Cardiac fibroblast (primary cell): ENCODE data around the gene ARHGAP42.
A peak's percentile ranks its signal among the peaks of the same experiment; 100 is the strongest.

Experiments used
- DNase-seq, 2 donors: peaks; one replicate each; pipeline versions ENCODE4 v3.0.0 to v3.0.0-alpha.2; 2010; ENCODE audit warnings: low read depth in 2 of 2
- H3K4me3 ChIP-seq, 2 donors: replicated peaks in 1 of 2; 1 replicate in 1 of 2; 2 replicates in 1 of 2; pipeline ENCODE4 v1.5.1; 2011; ENCODE audit warnings: low read depth in 2 of 2, low read length in 2 of 2, mild to moderate bottlenecking in 2 of 2, moderate library complexity in 1 of 2
- CTCF ChIP-seq: IDR thresholded peaks from one replicate; pipeline ENCODE4 v1.5.1; 2011; ENCODE audit warnings: low read depth, mild to moderate bottlenecking, low read length, inconsistent platforms

ARHGAP42 gene

GRCh38 chr11:100849009-100849900 lies 162.2 kb downstream of the ARHGAP42 start:
- no peak for TF ChIP-seq CTCF
- DNase-seq = peak; percentile 78 to 82

GRCh38 chr11:100849901-100850235 lies 162.8 kb downstream of the ARHGAP42 start:
- DNase-seq = peak in 1 of 2 donors; percentile 41
- no peak for TF ChIP-seq CTCF

More at GRCh38 chr11:100849009-100849900, 162.2 kb downstream of the ARHGAP42 start:
- H3K4me3 ChIP-seq = no peak overlapping the region

GRCh38 chr11:100851147-100851546 lies 164.1 kb downstream of the ARHGAP42 start:
- H3K4me3 ChIP-seq = no peak overlapping the region
- peak in 1 of 2 donors; percentile 68 for DNase-seq
- no peak for TF ChIP-seq CTCF

More at GRCh38 chr11:100849901-100850235, 162.8 kb downstream of the ARHGAP42 start:
- H3K4me3 ChIP-seq = no peak overlapping the region

- no peak overlapping the region for H3K4me3 ChIP-seq
- DNase-seq = no peak
- TF ChIP-seq CTCF = no peak
Measured at GRCh38 chr11:100851584-100852152, 164.6 kb downstream of the ARHGAP42 start.

- peak; percentile 50 for TF ChIP-seq CTCF
- peak; percentile 81 to 83 for DNase-seq
- no peak overlapping the region for H3K4me3 ChIP-seq
Measured at GRCh38 chr11:100855466-100856067, 168.5 kb downstream of the ARHGAP42 start.

GRCh38 chr11:100857236-100858005 lies 170.3 kb downstream of the ARHGAP42 start:
- no peak for TF ChIP-seq CTCF

More at GRCh38 chr11:100857236-100858005, 170.3 kb downstream of the ARHGAP42 start:
- no peak overlapping the region for H3K4me3 ChIP-seq
- DNase-seq = no peak
